ENCODE data around the gene NXPH4.

GRCh38 chr12:57213058-57213715 lies 3.4 kb upstream of the NXPH4 start:
- peak; percentile 87 to 94 (median 90) for TF ChIP-seq CTCF (IDR thresholded peaks at IDR 0.05)
- TF ChIP-seq POLR2A (IDR thresholded peaks at IDR 0.05): no peak

All from right lobe of liver (tissue), 4 donors.